Keratinocyte (primary cell): ENCODE data around the gene SHISA8. TPM values are rescaled to one million over a fixed set of nuclear protein-coding genes. Genes with fewer than 3 reads are reported as not detected.

Experiments used
- DNase-seq: peaks from one replicate; pipeline ENCODE4 v3.0.0-alpha.2; 2011; ENCODE audit warnings: low read depth, missing footprints, low spot score
- FAIRE-seq: peaks from 2 replicates; lab custom pipeline; 2011; peaks lifted over from hg19 to GRCh38; lab: Jason Lieb, UNC
- H2AFZ ChIP-seq: 2 replicates; pipeline ENCODE4 v1.6.0; 2012; ENCODE audit warnings: low read length, control low read depth, inconsistent platforms; ENCODE audit not compliant: control insufficient read depth
- H3K27ac ChIP-seq: 2 replicates; pipeline ENCODE4 v1.5.1; 2011; ENCODE audit warnings: low read length; ENCODE audit not compliant: control insufficient read depth, insufficient read depth
- H3K27me3 ChIP-seq: 3 replicates; pipeline ENCODE4 v1.6.0; 2011; ENCODE audit warnings: low read length; ENCODE audit not compliant: control insufficient read depth, insufficient read depth; ENCODE audit errors: extremely low read depth
- H3K36me3 ChIP-seq, 2 experiments: 2 replicates in 1 of 2; 3 replicates in 1 of 2; pipeline ENCODE4 v1.5.1; 2011; ENCODE audit warnings: low read length in 2 of 2, mild to moderate bottlenecking in 1 of 2; ENCODE audit not compliant: control insufficient read depth in 2 of 2, insufficient read depth in 2 of 2; ENCODE audit errors: extremely low read depth in 1 of 2
- H3K4me1 ChIP-seq: 3 replicates; pipeline ENCODE4 v1.5.1; 2011; ENCODE audit warnings: low read length; ENCODE audit not compliant: control insufficient read depth, insufficient read depth; ENCODE audit errors: extremely low read depth
- H3K4me2 ChIP-seq: 3 replicates; pipeline ENCODE4 v1.6.0; 2011; ENCODE audit warnings: low read depth, low read length; ENCODE audit not compliant: control insufficient read depth, insufficient read depth; ENCODE audit errors: extremely low read depth
- H3K4me3 ChIP-seq, 3 experiments: fragments of 200-600 bp in 1 of 3; sonication (generic) in 1 of 3; 2 replicates in 2 of 3; 3 replicates in 1 of 3; pipeline ENCODE4 v1.5.1; 2011 to 2016; ENCODE audit warnings: low read length in 3 of 3, mild to moderate bottlenecking in 3 of 3, control low read depth in 2 of 3, inconsistent platforms in 1 of 3, low read depth in 1 of 3, mixed read lengths in 1 of 3, mixed run types in 1 of 3, moderate library complexity in 1 of 3; ENCODE audit not compliant: control insufficient read depth in 2 of 3, insufficient read depth in 2 of 3; ENCODE audit errors: extremely low read depth in 1 of 3
- H3K79me2 ChIP-seq: 2 replicates; pipeline ENCODE4 v1.6.0; 2012; ENCODE audit warnings: low read length; ENCODE audit not compliant: control insufficient read depth, insufficient read depth
- H3K9ac ChIP-seq: 3 replicates; pipeline ENCODE4 v1.6.0; 2011; ENCODE audit warnings: low read length; ENCODE audit not compliant: control insufficient read depth, insufficient read depth; ENCODE audit errors: extremely low read depth
- H3K9me1 ChIP-seq: 3 replicates; pipeline ENCODE4 v1.6.0; 2011; ENCODE audit warnings: low read length; ENCODE audit not compliant: control insufficient read depth, insufficient read depth; ENCODE audit errors: extremely low read depth
- H3K9me3 ChIP-seq: 2 replicates; pipeline ENCODE4 v1.5.1; 2012; ENCODE audit warnings: low read depth, low read length; ENCODE audit not compliant: control insufficient read depth
- H4K20me1 ChIP-seq: 3 replicates; pipeline ENCODE4 v1.6.0; 2011; ENCODE audit warnings: low read length; ENCODE audit not compliant: control insufficient read depth, insufficient read depth; ENCODE audit errors: extremely low read depth
- CTCF ChIP-seq, 3 experiments: IDR thresholded peaks in 1 of 3; conservative IDR thresholded peaks in 1 of 3; optimal IDR thresholded peaks in 1 of 3; 2 replicates in 2 of 3; 3 replicates in 1 of 3; pipeline versions ENCODE3 to v1.5.1; 2011; ENCODE audit warnings: low read length in 3 of 3, mild to moderate bottlenecking in 3 of 3, moderate library complexity in 2 of 3, control low read depth in 1 of 3, inconsistent platforms in 1 of 3; ENCODE audit not compliant: insufficient read depth in 2 of 3; ENCODE audit errors: extremely low read depth in 1 of 3
- EZH2 ChIP-seq: IDR thresholded peaks from one replicate; pipeline ENCODE4 v1.6.1; 2012; ENCODE audit warnings: inconsistent platforms, mild to moderate bottlenecking, low read length, moderate library complexity
- dilution Hi-C: fragments of 300-500 bp; cut with MboI; formaldehyde crosslinking; loops from one replicate; pipeline ENCODE4 v1.7.0; 2020; ENCODE audit warnings: low sequenced_read_pairs; ENCODE audit not compliant: extremely low pct_ligation_motif_present
- polyA plus RNA-seq, 5 experiments: library from polyadenylated mRNA; depleted of rRNA in 3 of 5; stranded (reverse) in 3 of 5; stranded (forward) in 1 of 5; unstranded in 1 of 5; fragments of >200 nt; gene quantifications; 1 replicate in 1 of 5; 2 replicates in 3 of 5; 3 replicates in 1 of 5; pipeline versions ENCODE4 v1.2.1 to v1.2.3, GENCODE V29; 2011 to 2012; ENCODE audit warnings: missing spikeins in 2 of 5, low read depth in 1 of 5, low replicate concordance in 1 of 5

The SHISA8 gene
- polyA plus RNA-seq, 1 donor (not counting 4 experiments of a cell fraction or from before 2014, with no cell fraction given), result not detected

DNA sequence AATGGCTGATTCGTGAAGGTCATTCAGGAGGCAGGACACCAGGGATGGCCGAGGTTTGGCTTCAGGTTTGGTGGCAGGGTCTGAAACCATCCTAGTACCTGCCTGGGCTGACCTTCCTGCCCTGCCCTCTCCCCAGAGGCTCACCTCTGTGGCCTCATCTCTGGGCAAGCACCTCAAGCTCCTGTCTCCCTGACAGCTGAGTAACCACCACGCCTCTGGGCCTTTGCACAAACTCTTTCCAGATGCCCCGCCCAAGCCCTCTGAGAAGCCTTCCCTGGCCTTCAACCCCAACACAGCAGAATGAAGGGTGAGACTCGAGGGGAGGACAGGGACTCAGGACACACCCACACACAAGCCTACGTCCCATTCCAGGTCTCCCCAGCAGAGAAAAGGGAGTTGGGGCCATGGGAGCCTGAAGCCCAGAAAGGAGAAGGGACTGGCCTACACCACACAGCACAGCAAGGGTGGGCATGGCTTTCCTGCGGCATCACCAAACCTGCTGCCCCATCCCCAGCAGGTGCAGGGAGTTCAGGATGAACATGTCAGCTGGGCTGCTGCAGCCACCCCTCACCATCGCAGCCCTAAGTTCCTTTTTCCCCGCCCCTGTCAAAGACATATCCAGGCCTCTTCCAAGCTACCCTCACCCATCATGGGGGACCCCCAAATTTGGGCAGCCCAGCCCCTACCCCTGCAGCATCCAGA lies 2.4 kb downstream of the SHISA8 start:
- no peak for FAIRE-seq
- Histone ChIP-seq H2AFZ (no peak overlapping the region), H3K9me1 (no peaks in the 10 kb centered on the region), H3K27me3 (peaks cover 83% of the 10 kb centered on the region), H3K4me3 (no peak overlapping the region), H4K20me1 (peaks cover 12% of the 10 kb centered on the region), H3K4me1 (peaks cover 4% of the 10 kb centered on the region), H3K9ac (no peak overlapping the region), H3K9me3 (no peaks in the 10 kb centered on the region), H3K4me2 (no peak overlapping the region), H3K36me3 (peaks cover 0 to 4% of the 10 kb centered on the region in 2 experiments), H3K79me2 (no peaks in the 10 kb centered on the region), H3K27ac (no peak overlapping the region)
- dilution Hi-C loops, result no loop called here
- DNase-seq, result no peak
- TF ChIP-seq EZH2, result no peak
- TF ChIP-seq CTCF (optimal IDR thresholded peaks at IDR 0.05 in 1 of 3, IDR thresholded peaks at IDR 0.05 in 1 of 3, conservative IDR thresholded peaks at IDR 0.05 in 1 of 3; ENCODE audit: extremely low read depth in 1 of 3, insufficient read depth in 2 of 3, low read length in 3 of 3), result no peak

DNA sequence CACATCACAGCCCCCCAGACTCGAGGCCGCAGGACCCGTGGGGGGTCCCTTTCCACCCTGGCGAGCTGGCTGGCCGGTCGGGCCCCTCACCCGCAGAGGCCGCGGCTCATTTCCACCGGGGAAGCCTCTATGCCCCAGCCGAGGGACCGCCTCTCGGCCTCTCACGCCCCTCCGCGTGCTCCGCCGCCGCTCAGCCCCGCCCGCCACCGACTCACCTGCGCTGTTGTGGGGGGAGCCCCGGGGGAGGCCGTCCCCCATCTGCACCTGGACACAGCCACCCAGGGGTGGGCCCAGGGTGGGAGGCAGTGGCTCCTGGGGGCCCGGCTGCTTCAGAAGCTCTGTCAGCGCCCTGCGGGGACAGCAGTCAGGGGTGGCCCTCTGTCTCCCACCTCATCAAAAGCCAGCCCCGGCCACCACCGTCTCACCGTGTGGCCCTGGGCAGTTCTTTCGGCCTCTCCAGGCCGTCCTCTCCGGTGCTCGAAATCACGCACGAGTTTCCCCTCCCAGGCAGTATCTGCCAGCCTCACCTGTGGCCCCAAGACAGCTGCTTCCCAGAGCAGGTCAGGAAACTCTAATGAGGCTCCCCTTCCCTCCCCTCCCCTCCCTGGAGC lies 3.8 kb downstream of the SHISA8 start:
- Histone ChIP-seq H3K4me2 (peak overlapping the region; percentile 58), H3K4me3 (peak overlapping the region in 1 of 3 experiments; percentile 38), H3K79me2 (no peaks in the 10 kb centered on the region), H3K27ac (no peak overlapping the region), H3K9ac (no peak overlapping the region), H3K4me1 (peaks cover 4% of the 10 kb centered on the region), H4K20me1 (peaks cover 12% of the 10 kb centered on the region), H3K9me1 (no peaks in the 10 kb centered on the region), H3K27me3 (peaks cover 71% of the 10 kb centered on the region), H2AFZ (no peak overlapping the region), H3K36me3 (peaks cover 2 to 9% of the 10 kb centered on the region in 2 experiments), H3K9me3 (no peaks in the 10 kb centered on the region)
- dilution Hi-C loops, result no loop called here
- DNase-seq (no peak), FAIRE-seq (no peak)
- TF ChIP-seq CTCF (optimal IDR thresholded peaks at IDR 0.05 in 1 of 3, IDR thresholded peaks at IDR 0.05 in 1 of 3, conservative IDR thresholded peaks at IDR 0.05 in 1 of 3; ENCODE audit: extremely low read depth in 1 of 3, insufficient read depth in 2 of 3, low read length in 3 of 3) (no peak), EZH2 (peak; percentile 42)
